AG04449 (cell line): ENCODE data around the gene THAP7.

Experiments used
- CTCF ChIA-PET: fragments of 350-600 bp; formaldehyde crosslinking; extraction: SDS; loops from one replicate; lab custom pipeline; 2021; ENCODE audit warnings: antibody characterized with exemption; lab: Yijun Ruan, JAX
- POLR2A ChIA-PET: fragments of 400-600, 350-600 bp; formaldehyde crosslinking; extraction: SDS; loops from one replicate; lab custom pipeline; 2020; ENCODE audit warnings: antibody characterized with exemption, inconsistent platforms; lab: Yijun Ruan, JAX
- DNase-seq: peaks from one replicate; pipeline ENCODE4 v3.0.0-alpha.2; 2010; ENCODE audit warnings: low read depth, low spot score
- H3K4me3 ChIP-seq: 2 replicates; pipeline ENCODE4 v1.5.1; 2011; ENCODE audit warnings: low read depth, mild to moderate bottlenecking, control low read depth, low read length
- CTCF ChIP-seq: IDR thresholded peaks from one replicate; pipeline ENCODE4 v1.5.1; 2011; ENCODE audit warnings: mild to moderate bottlenecking, moderate library complexity, low read length, control low read depth, inconsistent platforms; ENCODE audit not compliant: insufficient read depth; ENCODE audit errors: missing control alignments

THAP7 gene

DNA sequence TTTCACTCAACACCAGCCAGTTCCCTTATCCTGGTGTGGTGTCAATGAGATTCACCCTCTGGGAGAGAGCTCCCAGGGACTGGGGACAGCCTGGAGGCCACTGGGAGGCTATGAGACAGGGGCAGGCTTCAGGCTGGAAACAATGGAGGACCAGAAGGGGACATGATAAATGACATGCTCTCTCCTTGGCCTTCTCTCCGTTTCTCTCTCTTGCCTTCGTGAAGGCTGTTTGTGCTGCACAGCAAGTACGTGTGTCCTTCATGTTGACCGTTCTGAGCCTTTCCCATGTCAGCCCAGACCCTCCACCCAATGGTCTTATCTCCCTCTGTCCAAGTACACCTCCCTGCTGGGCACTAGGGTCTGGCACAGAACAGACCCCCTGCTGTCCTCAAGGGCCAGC is 21.4 kb downstream of the THAP7 start:
- ChIA-PET POLR2A (interaction anchor here (3.1 kb wide), 1 partner anchor 22 kb away, joined by 20 read pairs; the partner anchor contains the start of gene THAP7), CTCF (interaction anchor here (1.1 to 3.4 kb wide), 5 partner anchors 9 to 94 kb away, joined by 3 to 29 read pairs (median 10); partner anchors contain the start of gene AIFM3)
- H3K4me3 ChIP-seq: no peak overlapping the region
- DNase-seq: no peak
- TF ChIP-seq CTCF: no peak

- no peak for TF ChIP-seq CTCF
- CTCF ChIA-PET: interaction anchor here (1.1 to 3.4 kb wide), 6 partner anchors 9 to 94 kb away, joined by 3 to 29 read pairs (median 12); partner anchors contain the start of gene AIFM3
- no peak for DNase-seq
- POLR2A ChIA-PET: interaction anchor here (0.7 kb wide), 1 partner anchor 23 kb away, joined by 4 read pairs; no protein-coding TSS in a partner anchor
- peak overlapping the region; percentile 36 for H3K4me3 ChIP-seq
Observed at GRCh38 chr22:20979940-20980453, 21.9 kb downstream of the THAP7 start.

GRCh38 chr22:20979243-20979809 is 22.6 kb downstream of the THAP7 start:
- ChIA-PET POLR2A (interaction anchor here (0.7 kb wide), 1 partner anchor 24 kb away, joined by 4 read pairs; no protein-coding TSS in a partner anchor), CTCF (interaction anchor here (2.8 to 3.4 kb wide), 3 partner anchors 8 to 21 kb away, joined by 10 to 29 read pairs (median 14); no protein-coding TSS in a partner anchor)
- TF ChIP-seq CTCF: no peak
- DNase-seq: no peak
- peak overlapping the region; percentile 36 for H3K4me3 ChIP-seq

- ChIA-PET CTCF (interaction anchor here (2.8 kb wide), 1 partner anchor 17 kb away, joined by 14 read pairs; no protein-coding TSS in a partner anchor), POLR2A (no interaction called here)
- DNase-seq: no peak
- no peak overlapping the region for H3K4me3 ChIP-seq
- TF ChIP-seq CTCF: no peak
Observed at GRCh38 chr22:20978419-20978818, 23.5 kb downstream of the THAP7 start.

DNA sequence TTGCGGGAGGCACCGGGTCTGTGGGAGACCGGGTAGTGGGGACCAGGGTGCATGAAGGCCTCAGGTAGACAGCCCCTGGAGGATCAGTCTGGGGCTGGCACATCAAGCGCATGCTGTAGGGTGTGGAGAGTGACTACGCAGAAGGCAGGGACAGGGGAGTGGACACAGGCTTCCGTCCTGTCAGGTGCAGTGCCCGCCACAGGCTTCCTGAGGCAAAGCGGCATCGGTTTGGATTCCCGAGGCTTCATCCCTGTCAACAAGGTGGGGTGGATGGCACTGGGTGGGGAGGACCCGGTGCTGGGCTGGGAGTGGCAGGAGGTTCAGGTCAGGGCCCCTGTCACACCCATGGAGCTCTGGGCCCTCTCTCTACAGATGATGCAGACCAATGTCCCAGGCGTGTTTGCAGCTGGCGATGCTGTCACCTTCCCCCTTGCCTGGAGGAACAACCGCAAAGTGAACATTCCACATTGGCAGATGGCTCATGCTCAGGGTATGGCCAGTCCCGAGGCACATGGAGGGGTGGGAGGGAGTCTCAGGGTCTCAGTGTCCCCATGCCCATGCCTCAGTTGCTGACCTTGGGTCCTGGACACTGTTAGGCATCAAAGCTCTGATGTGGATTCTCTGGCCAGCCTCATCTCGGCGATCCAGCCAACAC is 24.3 kb downstream of the THAP7 start:
- no peak for TF ChIP-seq CTCF
- H3K4me3 ChIP-seq: no peak overlapping the region
- POLR2A ChIA-PET: no interaction called here
- DNase-seq: no peak
- CTCF ChIA-PET: interaction anchor here (2.8 kb wide), 1 partner anchor 17 kb away, joined by 14 read pairs; no protein-coding TSS in a partner anchor

GRCh38 chr22:20977019-20977418 is 24.9 kb downstream of the THAP7 start:
- CTCF ChIA-PET: interaction anchor here (2.8 kb wide), 1 partner anchor 16 kb away, joined by 14 read pairs; no protein-coding TSS in a partner anchor
- TF ChIP-seq CTCF: no peak
- POLR2A ChIA-PET: no interaction called here
- H3K4me3 ChIP-seq: no peak overlapping the region
- DNase-seq: no peak
